K562 (cell line): ENCODE measurements around the gene GNG14. TPM values are rescaled to one million over a fixed set of nuclear protein-coding genes. Genes with fewer than 3 reads are reported as not detected.

Source experiments
- ATAC-seq: fragments of 200-7000 bp; cut with Tn5 transposase; 3 replicates; pipeline ENCODE4 v1.9.1; 2020; ENCODE audit warnings: moderate library complexity
- BruUV-seq: library from RNA; stranded (reverse); fragments of 400-500 nt; replicated peaks from 2 replicates; lab custom pipeline; 2021; lab: Mats Ljungman, UMichigan
- CTCF ChIA-PET: fragments of 300-600 bp; formaldehyde crosslinking; extraction: SDS; loops from one replicate; lab custom pipeline; 2021; ENCODE audit warnings: low intra/inter-chr PET ratio; lab: Yijun Ruan, JAX
- POLR2A ChIA-PET: fragments of 300-600, 350-650 bp; sonication (Branson Sonifier 250); formaldehyde crosslinking; extraction: SDS; loops from one replicate; lab custom pipeline; 2021; ENCODE audit warnings: antibody characterized with exemption, inconsistent platforms; lab: Yijun Ruan, JAX
- DNase-seq, 4 experiments: peaks; one replicate each; pipeline versions ENCODE4 v3.0.0 to v3.0.0-alpha.2; 2011 to 2018; ENCODE audit warnings: low spot score in 3 of 4, mixed read lengths in 3 of 4; ENCODE audit errors: extremely low read depth in 1 of 4
- FAIRE-seq: peaks from 2 replicates; lab custom pipeline; 2011; peaks lifted over from hg19 to GRCh38; lab: Jason Lieb, UNC
- H2AFZ ChIP-seq: 2 replicates; pipeline ENCODE4 v1.6.0; 2011; ENCODE audit warnings: low read depth, low read length, control low read depth, inconsistent platforms
- H3K27ac ChIP-seq: fragments of 200-600 bp; 3 replicates; pipeline ENCODE4 v1.8.0; 2011; ENCODE audit warnings: low read depth, mild to moderate bottlenecking, control low read depth, inconsistent platforms, low read length, moderate library complexity, mixed read lengths; ENCODE audit errors: extremely low read depth
- H3K27me3 ChIP-seq, 2 experiments: fragments of 300-600 bp in 1 of 2; 2 replicates in 1 of 2; 3 replicates in 1 of 2; pipeline versions ENCODE4 v1.6.0 to v1.8.0; 2011; ENCODE audit warnings: inconsistent platforms in 2 of 2, low read length in 2 of 2, mild to moderate bottlenecking in 1 of 2, mixed read lengths in 1 of 2, moderate library complexity in 1 of 2; ENCODE audit not compliant: control insufficient read depth in 2 of 2, insufficient read depth in 2 of 2
- H3K36me3 ChIP-seq: fragments of 300-600 bp; 3 replicates; pipeline ENCODE4 v1.8.0; 2011; ENCODE audit warnings: mild to moderate bottlenecking, low read length, inconsistent platforms; ENCODE audit not compliant: control insufficient read depth, insufficient read depth
- H3K4me1 ChIP-seq, 2 experiments: fragments of 200-600 bp in 1 of 2; replicated peaks in 1 of 2; 2 replicates in 1 of 2; 3 replicates in 1 of 2; pipeline versions ENCODE4 v1.5.1 to v1.8.0; 2011; ENCODE audit warnings: inconsistent platforms in 2 of 2, low read length in 2 of 2, mild to moderate bottlenecking in 1 of 2, mixed read lengths in 1 of 2, moderate library complexity in 1 of 2; ENCODE audit not compliant: control insufficient read depth in 2 of 2, insufficient read depth in 2 of 2
- H3K4me2 ChIP-seq: 2 replicates; pipeline ENCODE4 v1.6.1; 2011; ENCODE audit warnings: low read length, control low read depth, inconsistent platforms, mixed read lengths; ENCODE audit not compliant: insufficient read depth
- H3K4me3 ChIP-seq: fragments of 200-600 bp; sonication (generic), shearing (Covaris generic); 2 replicates; pipeline ENCODE4 v1.5.1; 2016; ENCODE audit warnings: control low read depth, inconsistent platforms
- H3K79me2 ChIP-seq: fragments of 200-600 bp; 3 replicates; pipeline ENCODE4 v1.8.0; 2011; ENCODE audit warnings: low read length, inconsistent platforms; ENCODE audit not compliant: control insufficient read depth, insufficient read depth
- H3K9ac ChIP-seq, 2 experiments: 2 replicates each; pipeline versions ENCODE4 v1.6.0 to v1.6.1; 2011; ENCODE audit warnings: low read depth in 2 of 2, low read length in 2 of 2, control low read depth in 1 of 2, inconsistent platforms in 1 of 2, mild to moderate bottlenecking in 1 of 2, mixed read lengths in 1 of 2; ENCODE audit not compliant: insufficient read depth in 1 of 2
- H3K9me1 ChIP-seq: one replicate; pipeline ENCODE4 v1.6.0; 2011; ENCODE audit warnings: inconsistent platforms, mild to moderate bottlenecking, low read length, moderate library complexity; ENCODE audit not compliant: control insufficient read depth, insufficient read depth
- H3K9me3 ChIP-seq: replicated peaks from 2 replicates; pipeline ENCODE4 v1.5.1; 2011; ENCODE audit warnings: low read depth, low read length, inconsistent platforms; ENCODE audit not compliant: control insufficient read depth, insufficient read depth
- H4K20me1 ChIP-seq: replicated peaks from 2 replicates; pipeline ENCODE4 v1.6.1; 2011; ENCODE audit warnings: low read length, inconsistent platforms, mixed read lengths; ENCODE audit not compliant: control insufficient read depth, insufficient read depth
- CBFB ChIP-seq: sonication (generic); formaldehyde crosslinking; IDR thresholded peaks from 2 replicates; pipeline ENCODE4 v1.4.0; 2020; ENCODE audit warnings: mild to moderate bottlenecking, missing genetic modification reagents
- ELF4 ChIP-seq: fragments of 450-650 bp; formaldehyde crosslinking; IDR thresholded peaks from 2 replicates; pipeline ENCODE4 v1.4.0; 2022; ENCODE audit warnings: missing genetic modification characterization
- FUS ChIP-seq: fragments of 200-400 bp; formaldehyde crosslinking; optimal IDR thresholded peaks from 2 replicates; pipeline ENCODE3; 2017; ENCODE audit warnings: low read depth, low read length
- GATAD2B ChIP-seq: fragments of 450-650 bp; IDR thresholded peaks from 2 replicates; pipeline ENCODE4 v1.6.1; 2017; ENCODE audit warnings: mild to moderate bottlenecking, borderline replicate concordance
- MTA3 ChIP-seq: fragments of 450-650 bp; formaldehyde crosslinking; IDR thresholded peaks from 2 replicates; pipeline ENCODE4 v1.6.1; 2017; ENCODE audit warnings: mild to moderate bottlenecking, borderline replicate concordance
- NCOA2 ChIP-seq, 2 experiments: fragments of 450-650 bp; IDR thresholded peaks; 2 replicates each; pipeline ENCODE4 v1.6.1; 2018; ENCODE audit warnings: mild to moderate bottlenecking in 2 of 2, moderate library complexity in 1 of 2; ENCODE audit not compliant: partially characterized antibody in 2 of 2
- POLR2G ChIP-seq: fragments of 200-400 bp; formaldehyde crosslinking; IDR thresholded peaks from 2 replicates; pipeline ENCODE4 v1.6.1; 2017; ENCODE audit warnings: low read depth, mild to moderate bottlenecking, antibody characterized with exemption, low read length, moderate library complexity
- PTTG1 ChIP-seq: fragments of 450-650 bp; IDR thresholded peaks from 2 replicates; pipeline ENCODE4 v1.6.1; 2016; ENCODE audit warnings: low read depth, mild to moderate bottlenecking, missing genetic modification characterization, missing compliant biosample characterization
- PYGO2 ChIP-seq: fragments of 450-650 bp; IDR thresholded peaks from 2 replicates; pipeline ENCODE4 v1.6.1; 2016; ENCODE audit warnings: mild to moderate bottlenecking, missing genetic modification characterization, moderate library complexity, missing compliant biosample characterization
- SAP30 ChIP-seq: fragments of 200-600 bp; sonication (generic); IDR thresholded peaks from 2 replicates; pipeline ENCODE4 v1.6.1; 2012; ENCODE audit warnings: borderline replicate concordance, low read depth, mild to moderate bottlenecking, moderate library complexity, low read length, control low read depth, inconsistent platforms; ENCODE audit not compliant: insufficient read depth, poor library complexity, severe bottlenecking
- SLC30A9 ChIP-seq: fragments of 250-450 bp; sonication (Bioruptor Pico); IDR thresholded peaks from 2 replicates; pipeline ENCODE4 v1.8.0; 2022; ENCODE audit warnings: mild to moderate bottlenecking, moderate library complexity
- SRSF1 ChIP-seq: fragments of 200-400 bp; formaldehyde crosslinking; IDR thresholded peaks from 2 replicates; pipeline ENCODE4 v1.6.1; 2017; ENCODE audit warnings: mild to moderate bottlenecking, low read depth, low read length, moderate library complexity
- ZBTB1 ChIP-seq: sonication (generic); formaldehyde crosslinking; IDR thresholded peaks from 2 replicates; pipeline ENCODE4 v1.8.1; 2023; ENCODE audit warnings: missing genetic modification reagents, low read depth, mild to moderate bottlenecking, borderline replicate concordance
- ZC3H8 ChIP-seq: fragments of 450-650 bp; IDR thresholded peaks from 2 replicates; pipeline ENCODE4 v1.6.1; 2017
- ZNF224 ChIP-seq: sonication (generic); formaldehyde crosslinking; IDR thresholded peaks from 2 replicates; pipeline ENCODE4 v1.8.0; 2022; ENCODE audit warnings: mild to moderate bottlenecking, missing genetic modification reagents
- ZNF24 ChIP-seq: fragments of 450-650 bp; IDR thresholded peaks from 2 replicates; pipeline ENCODE4 v1.6.1; 2016
- WGBS: fragments of 100-300 bp; shearing (Covaris generic); methylation state at CpG from one replicate; pipeline ENCODE4 v1.1.6; 2016; ENCODE audit warnings: low coverage, mixed read lengths; ENCODE audit not compliant: insufficient coverage; ENCODE audit errors: missing lambda C conversion rate; 5-methylcytosine and 5-hydroxymethylcytosine counted together
- in situ Hi-C: fragments of 300-500 bp; cut with MboI; formaldehyde crosslinking; loops from 4 replicates; pipeline ENCODE4 v1.15.0; 2018; ENCODE audit warnings: inconsistent platforms, mixed read lengths
- intact Hi-C: fragments of 100-400 bp; cut with micrococcal nuclease; formaldehyde crosslinking; loops from 2 replicates; pipeline ENCODE4 v1.14.2; 2022
- polyA plus RNA-seq, 8 experiments: library from polyadenylated mRNA; depleted of rRNA in 4 of 8; stranded (reverse) in 5 of 8; unstranded in 3 of 8; fragments of >200 nt; fragmentation: Nextera tagmentation in 2 of 8; fragmentation: Illumina TruSeq in 1 of 8; extraction: Ambion mirVana in 2 of 8; extraction: Trizol in 1 of 8; gene quantifications; 2 replicates each; pipeline versions ENCODE4 v1.2.1 to v1.2.3, GENCODE V29; 2011 to 2014; ENCODE audit warnings: inconsistent platforms in 1 of 8, missing spikeins in 1 of 8
- total RNA-seq, 7 experiments: library from RNA; depleted of rRNA in 6 of 7; stranded (reverse); fragments of >200 nt in 6 of 7; fragmentation: Illumina TruSeq in 2 of 7; extraction: Trizol in 2 of 7; gene quantifications; 2 replicates each; pipeline versions ENCODE4 v1.2.1 to v1.2.3, GENCODE V29; 2011 to 2021; ENCODE audit warnings: low replicate concordance in 1 of 7

The GNG14 gene
- total and polyA plus RNA-seq, 9 of the 15 experiments (the other 6 are each of a cell fraction or from before 2014, with no cell fraction given): not detected

DNA sequence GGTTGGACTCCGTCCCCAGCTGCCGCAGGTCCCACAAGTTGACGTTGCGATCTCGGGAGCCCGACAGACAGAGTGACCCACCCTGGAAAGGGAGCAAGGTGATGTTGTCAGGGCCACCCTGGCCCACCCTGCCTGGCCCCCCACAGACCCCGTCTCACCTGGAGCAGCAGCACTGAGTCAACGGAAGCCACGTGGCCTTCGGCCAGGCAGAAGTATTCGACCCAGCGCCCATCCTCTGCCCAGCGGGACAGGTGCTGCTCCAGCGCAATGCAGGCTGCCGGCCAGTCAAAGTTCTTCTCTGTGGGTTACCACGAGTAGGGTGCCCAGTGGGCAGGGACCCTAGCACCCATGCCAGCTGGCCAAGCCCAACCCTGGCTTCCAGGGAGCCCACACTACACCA, 6.8 kb downstream of the GNG14 start:
- 0 out of 2 replicates have a peak overlapping the region, but pooled peaks have one; percentile 82 for H3K4me3 ChIP-seq
- H3K27me3 ChIP-seq: no peaks in the 10 kb centered on the region; a peak in 1 of 5 replicates
- H3K27ac ChIP-seq: no peak overlapping the region
- H3K9me3 ChIP-seq: no peaks in the 10 kb centered on the region
- H3K4me1 ChIP-seq: peaks cover 0 to 34% of the 10 kb centered on the region in 2 experiments; a peak in 3 of 5 replicates
- ChIA-PET CTCF (no interaction called here), POLR2A (interaction anchor here (2.6 kb wide), 1 partner anchor 10 kb away, joined by 21 read pairs; no protein-coding TSS in a partner anchor)
- peaks cover 50% of the 10 kb centered on the region for H3K36me3 ChIP-seq
- FAIRE-seq: no peak
- in situ Hi-C loops: no loop called here
- no peak for DNase-seq
- H3K79me2 ChIP-seq: peaks cover 7% of the 10 kb centered on the region; the same call in 1 of the 3 replicates
- H2AFZ ChIP-seq: no peak overlapping the region
- H4K20me1 ChIP-seq: no peaks in the 10 kb centered on the region
- no peaks in the 10 kb centered on the region for H3K9me1 ChIP-seq
- TF ChIP-seq FUS (no peak), ZBTB1 (CRISPR knock-in tag) (no peak), POLR2G (peak; percentile 39), SRSF1 (no peak)
- no peak for ATAC-seq
- BruUV-seq: no TSS peak
- intact Hi-C loops: no loop called here
- peak overlapping the region in 1 of 2 experiments; percentile 48; a peak in 2 of 4 replicates for H3K9ac ChIP-seq
- 94% methylated on average over 10 of the region's 16 CpGs for WGBS
- H3K4me2 ChIP-seq: no peak overlapping the region

DNA sequence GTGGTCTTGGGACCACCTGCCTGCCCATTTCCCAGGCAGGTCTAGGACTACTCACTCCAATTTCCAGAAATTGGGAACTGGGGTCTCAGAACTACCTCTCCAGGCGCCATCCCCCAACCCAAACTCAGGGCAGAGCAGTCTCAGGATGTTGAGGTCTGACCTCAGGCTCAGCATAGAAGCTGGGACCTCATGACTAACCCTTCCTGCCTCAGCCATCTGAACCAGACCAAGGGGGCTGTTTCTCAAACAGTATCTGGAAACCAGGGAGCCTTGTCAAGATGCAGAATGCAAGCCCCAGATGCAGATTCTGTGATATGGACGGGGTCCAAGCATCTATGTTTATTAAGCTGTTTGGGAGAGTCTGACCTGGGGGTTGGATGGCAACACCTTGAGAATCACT, 7.3 kb downstream of the GNG14 start:
- Histone ChIP-seq H3K4me1 (peaks cover 0 to 30% of the 10 kb centered on the region in 2 experiments; a peak in 3 of 5 replicates), H3K9me3 (no peaks in the 10 kb centered on the region), H3K9me1 (no peaks in the 10 kb centered on the region), H4K20me1 (no peaks in the 10 kb centered on the region), H3K79me2 (peaks cover 7% of the 10 kb centered on the region; the same call in 1 of the 3 replicates), H3K4me2 (peak overlapping the region; percentile 91; the same call in 1 of the 2 replicates), H3K9ac (peak overlapping the region; percentile 42 to 93; a peak in 2 of 4 replicates), H3K36me3 (peaks cover 50% of the 10 kb centered on the region), H3K27ac (no peak overlapping the region), H3K4me3 (peak overlapping the region; percentile 82), H3K27me3 (no peaks in the 10 kb centered on the region; a peak in 1 of 5 replicates), H2AFZ (no peak overlapping the region)
- intact Hi-C loops (no loop called here), in situ Hi-C loops (no loop called here)
- ChIA-PET CTCF (no interaction called here), POLR2A (interaction anchor here (0.7 to 2.6 kb wide), 2 partner anchors 10 to 488 kb away, joined by 3 to 21 read pairs; no protein-coding TSS in a partner anchor)
- BruUV-seq: no TSS peak
- WGBS: 52% methylated on average over 2 of the region's 2 CpGs
- no peak for FAIRE-seq
- DNase-seq: no peak
- TF ChIP-seq PTTG1 (tag) (no peak), NCOA2 (IDR thresholded peaks at IDR 0.05; ENCODE audit: partially characterized antibody in 2 of 2) (no peak), ZNF224 (no peak), ZNF24 (no peak), PYGO2 (tag) (no peak), MTA3 (no peak), ELF4 (no peak), ZC3H8 (no peak), SLC30A9 (CRISPR knock-in tag) (no peak), CBFB (CRISPR knock-in tag) (no peak), SAP30 (no peak), GATAD2B (no peak)
- no peak for ATAC-seq
